GM12878 (cell line): ENCODE measurements around the gene CCDC47. TPM values are rescaled to one million over a fixed set of nuclear protein-coding genes. Genes with fewer than 3 reads are reported as not detected.

ENCODE experiments used
- ATF3 ChIP-seq: IDR thresholded peaks from 2 replicates; pipeline ENCODE4 v1.6.1; 2011; ENCODE audit warnings: low read depth, mild to moderate bottlenecking, low read length, moderate library complexity, borderline replicate concordance; ENCODE audit errors: extremely low read depth
- ATF7 ChIP-seq: fragments of 450-650 bp; IDR thresholded peaks from 2 replicates; pipeline ENCODE4 v1.6.1; 2016; ENCODE audit warnings: low read depth, mild to moderate bottlenecking
- BCL3 ChIP-seq: IDR thresholded peaks from 2 replicates; pipeline ENCODE4 v1.6.1; 2011; ENCODE audit warnings: borderline replicate concordance, low read depth, mild to moderate bottlenecking, moderate library complexity, low read length; ENCODE audit not compliant: insufficient read depth, poor library complexity, severe bottlenecking
- CBFB ChIP-seq: IDR thresholded peaks from 2 replicates; pipeline ENCODE4 v1.6.1; 2016; ENCODE audit warnings: antibody characterized with exemption, low read depth
- CEBPB ChIP-seq, 2 experiments: fragments of 150-350 bp in 1 of 2; IDR thresholded peaks; 2 replicates each; pipeline ENCODE4 v1.6.1; 2012 to 2014; ENCODE audit warnings: low read depth in 2 of 2, low read length in 2 of 2, borderline replicate concordance in 1 of 2, inconsistent platforms in 1 of 2
- E2F4 ChIP-seq: IDR thresholded peaks from 2 replicates; pipeline ENCODE4 v1.6.1; 2012; ENCODE audit warnings: low read depth, low read length, improper control_type of control experiment
- EGR1 ChIP-seq, 2 experiments: IDR thresholded peaks; 1 replicate in 1 of 2; 2 replicates in 1 of 2; pipeline ENCODE4 v1.6.1; 2011 to 2012; ENCODE audit warnings: low read depth in 2 of 2, low read length in 2 of 2, borderline replicate concordance in 1 of 2, mild to moderate bottlenecking in 1 of 2, moderate library complexity in 1 of 2
- JUND ChIP-seq: IDR thresholded peaks from 2 replicates; pipeline ENCODE4 v1.6.1; 2012; ENCODE audit warnings: low read depth, mild to moderate bottlenecking, low read length, improper control_type of control experiment, moderate library complexity
- LARP7 ChIP-seq: fragments of 450-650 bp; IDR thresholded peaks from 2 replicates; pipeline ENCODE4 v1.6.1; 2017; ENCODE audit warnings: mild to moderate bottlenecking
- MEF2B ChIP-seq: fragments of 450-650 bp; IDR thresholded peaks from 2 replicates; pipeline ENCODE4 v1.6.1; 2018; ENCODE audit warnings: mild to moderate bottlenecking, moderate library complexity; ENCODE audit not compliant: partially characterized antibody, poor library complexity, severe bottlenecking
- NR2C1 ChIP-seq: fragments of 450-650 bp; IDR thresholded peaks from 2 replicates; pipeline ENCODE4 v1.6.1; 2017; ENCODE audit warnings: antibody characterized with exemption, mild to moderate bottlenecking, moderate library complexity
- NRF1 ChIP-seq: conservative IDR thresholded peaks from 2 replicates; pipeline ENCODE4 v1.6.1; 2011; ENCODE audit warnings: mild to moderate bottlenecking, low read depth, low read length, improper control_type of control experiment
- PBX3 ChIP-seq: IDR thresholded peaks from 2 replicates; pipeline ENCODE4 v1.6.1; 2011; ENCODE audit warnings: mild to moderate bottlenecking, low read depth, low read length, moderate library complexity; ENCODE audit not compliant: insufficient replicate concordance
- PML ChIP-seq: IDR thresholded peaks from 2 replicates; pipeline ENCODE4 v1.6.1; 2012; ENCODE audit warnings: low read length, inconsistent platforms
- POLR2A ChIP-seq: IDR thresholded peaks from 2 replicates; pipeline ENCODE4 v1.6.1; 2011; ENCODE audit warnings: low read depth, mild to moderate bottlenecking, low read length
- POU2F2 ChIP-seq: IDR thresholded peaks from 3 replicates; pipeline ENCODE4 v1.6.1; 2011; ENCODE audit warnings: low read depth, mild to moderate bottlenecking, low read length, borderline replicate concordance
- RB1 ChIP-seq: fragments of 450-650 bp; formaldehyde crosslinking; IDR thresholded peaks from 2 replicates; pipeline ENCODE4 v1.6.1; 2017; ENCODE audit warnings: mild to moderate bottlenecking, borderline replicate concordance
- SIN3A ChIP-seq: IDR thresholded peaks from 2 replicates; pipeline ENCODE4 v1.6.1; 2012; ENCODE audit warnings: low read depth, low read length, improper control_type of control experiment
- SMARCA5 ChIP-seq: fragments of 450-650 bp; IDR thresholded peaks from 2 replicates; pipeline ENCODE4 v1.6.1; 2017; ENCODE audit warnings: mild to moderate bottlenecking
- SMC3 ChIP-seq: IDR thresholded peaks from 2 replicates; pipeline ENCODE4 v1.6.1; 2011; ENCODE audit warnings: low read length, improper control_type of control experiment, borderline replicate concordance
- SP1 ChIP-seq: IDR thresholded peaks from one replicate; pipeline ENCODE4 v1.6.1; 2011; ENCODE audit warnings: low read depth, low read length
- USF1 ChIP-seq: IDR thresholded peaks from 2 replicates; pipeline ENCODE4 v1.6.1; 2011; ENCODE audit warnings: borderline replicate concordance, low read depth, mild to moderate bottlenecking, moderate library complexity, mixed read lengths, low read length; ENCODE audit not compliant: insufficient read depth; ENCODE audit errors: extremely low read length
- YBX1 ChIP-seq: fragments of 450-650 bp; IDR thresholded peaks from 2 replicates; pipeline ENCODE4 v1.6.1; 2016; ENCODE audit warnings: antibody characterized with exemption
- ZBED1 ChIP-seq: IDR thresholded peaks from 2 replicates; pipeline ENCODE4 v1.6.1; 2016; ENCODE audit warnings: borderline replicate concordance
- ZNF24 ChIP-seq: fragments of 450-650 bp; IDR thresholded peaks from 2 replicates; pipeline ENCODE4 v1.6.1; 2017; ENCODE audit warnings: antibody characterized with exemption, mild to moderate bottlenecking
- ZNF384 ChIP-seq: IDR thresholded peaks from 2 replicates; pipeline ENCODE4 v1.6.1; 2012; ENCODE audit warnings: low read depth, mild to moderate bottlenecking, low read length, improper control_type of control experiment, borderline replicate concordance
- ZSCAN29 ChIP-seq: fragments of 450-650 bp; IDR thresholded peaks from 2 replicates; pipeline ENCODE4 v1.6.1; 2017; ENCODE audit warnings: mild to moderate bottlenecking, moderate library complexity
- polyA plus RNA-seq, 11 experiments: library from polyadenylated mRNA; depleted of rRNA in 4 of 11; unstranded in 6 of 11; stranded (reverse) in 5 of 11; fragments of >200 nt; fragmentation: Nextera tagmentation in 4 of 11; fragmentation: Illumina TruSeq in 1 of 11; extraction: Ambion mirVana in 4 of 11; extraction: Trizol in 1 of 11; gene quantifications; 1 replicate in 1 of 11; 2 replicates in 10 of 11; pipeline versions ENCODE4 v1.2.1 to v1.2.3, GENCODE V29; 2011 to 2016; ENCODE audit warnings: inconsistent platforms in 2 of 11, missing spikeins in 2 of 11, low read depth in 1 of 11
- total RNA-seq, 4 experiments: library from RNA; depleted of rRNA in 3 of 4; stranded (reverse); fragments of >200 nt in 3 of 4; fragmentation: Illumina TruSeq in 1 of 4; extraction: Trizol in 1 of 4; gene quantifications; 2 replicates each; pipeline versions ENCODE4 v1.2.1 to v1.2.3, GENCODE V29; 2013 to 2021

The CCDC47 gene
- total and polyA plus RNA-seq, 10 of the 15 experiments (the other 5 are each of a cell fraction or from before 2014, with no cell fraction given): 13.6 to 81.4 (median 58.9) TPM

- TF ChIP-seq CBFB: peak; percentile 98
- peak; percentile 67 for TF ChIP-seq PBX3
- no peak for TF ChIP-seq E2F4
- no peak for TF ChIP-seq ZNF24
- peak; percentile 94 for TF ChIP-seq MEF2B
- TF ChIP-seq ZNF384: no peak
- TF ChIP-seq EGR1 (IDR thresholded peaks at IDR 0.05; ENCODE audit: borderline replicate concordance in 1 of 2, low read depth in 2 of 2, low read length in 2 of 2): peak in 1 of 2 experiments; percentile 48; a peak in 1 of 3 replicates
- no peak for TF ChIP-seq JUND
- TF ChIP-seq ZBED1: peak; percentile 55; the same call in 1 of the 2 replicates
- TF ChIP-seq RB1: no peak
- TF ChIP-seq ATF7: 0 out of 2 replicates have a peak, but pooled peaks have one; percentile 37
- TF ChIP-seq YBX1: no peak
- peak; percentile 67 for TF ChIP-seq SP1
- no peak for TF ChIP-seq ATF3
- TF ChIP-seq LARP7: peak; percentile 46
- TF ChIP-seq CEBPB (IDR thresholded peaks at IDR 0.05; ENCODE audit: borderline replicate concordance in 1 of 2, low read depth in 2 of 2, low read length in 2 of 2): no peak
- TF ChIP-seq POU2F2: peak; percentile 49; the same call in 2 of the 3 replicates
- no peak for TF ChIP-seq NRF1
- no peak for TF ChIP-seq SMC3
- no peak for TF ChIP-seq SMARCA5
- TF ChIP-seq POLR2A: peak; percentile 77
- no peak for TF ChIP-seq PML
- peak; percentile 90 for TF ChIP-seq BCL3
- no peak for TF ChIP-seq SIN3A
- peak; percentile 33; the same call in 1 of the 2 replicates for TF ChIP-seq NR2C1
- no peak for TF ChIP-seq ZSCAN29
- no peak for TF ChIP-seq USF1
Observed at GRCh38 chr17:63698886-63699637, 74.3 kb downstream of the CCDC47 start (continued).
